Glutamatergic neuron (in vitro differentiated cells): Measurements from ENCODE around the gene SEPTIN11. TPM values are rescaled to one million over a fixed set of nuclear protein-coding genes. Genes with fewer than 3 reads are reported as not detected.

Experiments
- DNase-seq: peaks from one replicate; pipeline ENCODE4 v3.0.0; 2022
- H3K27ac Mint-ChIP-seq: one replicate; pipeline ENCODE4 v1.8.0; 2020; ENCODE audit warnings: mild to moderate bottlenecking, mixed read lengths, inconsistent platforms; ENCODE audit not compliant: unreplicated experiment
- H3K27me3 Mint-ChIP-seq: one replicate; pipeline ENCODE4 v1.8.0; 2020; ENCODE audit warnings: mild to moderate bottlenecking, moderate library complexity, mixed read lengths, inconsistent platforms; ENCODE audit not compliant: unreplicated experiment
- H3K36me3 Mint-ChIP-seq: one replicate; pipeline ENCODE4 v1.8.0; 2020; ENCODE audit warnings: mild to moderate bottlenecking, mixed read lengths, inconsistent platforms; ENCODE audit not compliant: unreplicated experiment
- H3K4me1 Mint-ChIP-seq: one replicate; pipeline ENCODE4 v1.8.0; 2020; ENCODE audit warnings: mild to moderate bottlenecking, low read depth, mixed read lengths, inconsistent platforms; ENCODE audit not compliant: unreplicated experiment
- H3K4me3 Mint-ChIP-seq: one replicate; pipeline ENCODE4 v1.8.0; 2020; ENCODE audit warnings: mild to moderate bottlenecking, mixed read lengths, inconsistent platforms; ENCODE audit not compliant: unreplicated experiment
- H3K9me3 Mint-ChIP-seq: one replicate; pipeline ENCODE4 v1.8.0; 2020; ENCODE audit warnings: mild to moderate bottlenecking, moderate library complexity, mixed read lengths, inconsistent platforms; ENCODE audit not compliant: unreplicated experiment
- total RNA-seq: library from RNA; stranded (reverse); fragmentation: NEBNext Ultra II Directional; extraction: Animal tissue kit (Norgen Biotek cat#: 25700); gene quantifications from one replicate; pipeline ENCODE4 v1.2.1, GENCODE V29; 2021; ENCODE audit not compliant: unreplicated experiment
- TF ChIP-seq, protein P1 (sequence below): fragments of 200-600 bp; sonication (generic); IDR thresholded peaks from one replicate; pipeline ENCODE4 v1.5.0; 2021; ENCODE audit not compliant: partially characterized antibody, unreplicated experiment

The SEPTIN11 gene
- total RNA-seq, 1 donor from 2014 or later, result 422 TPM

DNA sequence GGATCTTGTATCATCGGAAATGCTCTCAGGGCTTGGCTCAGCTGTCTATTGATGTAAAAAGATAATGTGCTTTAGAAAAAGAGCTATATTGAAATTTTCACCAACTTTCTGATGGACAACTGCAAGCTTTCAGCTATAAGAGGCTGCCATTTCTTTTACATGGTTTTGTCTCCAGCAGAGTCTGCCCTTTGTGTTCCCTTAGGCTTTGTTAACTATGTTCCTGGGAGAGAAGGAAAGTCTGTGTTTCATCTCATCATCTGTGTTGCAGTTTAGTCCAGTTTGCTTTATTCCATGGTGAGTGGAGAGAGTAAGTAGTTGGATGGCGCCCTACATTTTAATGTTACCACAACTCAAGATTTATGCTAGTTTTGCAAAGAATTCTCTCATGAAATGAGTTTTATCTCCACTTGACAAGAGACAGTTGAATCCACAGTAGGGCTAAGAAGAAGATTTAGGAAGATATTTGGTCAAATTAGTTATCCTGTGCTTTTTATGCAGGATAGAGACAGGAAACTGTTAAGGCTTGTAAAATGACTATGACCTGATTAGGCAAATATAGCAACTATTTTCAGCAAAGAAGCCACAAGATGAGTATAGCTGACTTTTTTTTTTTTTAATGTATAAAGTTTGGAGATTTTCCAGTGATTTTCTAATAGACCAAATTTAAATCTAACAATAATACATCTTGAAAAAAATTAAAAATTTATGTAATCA is 16.5 kb downstream of the SEPTIN11 start:
- DNase-seq, result no peak
- peak overlapping the region; percentile 28 for H3K27ac Mint-ChIP-seq

DNA sequence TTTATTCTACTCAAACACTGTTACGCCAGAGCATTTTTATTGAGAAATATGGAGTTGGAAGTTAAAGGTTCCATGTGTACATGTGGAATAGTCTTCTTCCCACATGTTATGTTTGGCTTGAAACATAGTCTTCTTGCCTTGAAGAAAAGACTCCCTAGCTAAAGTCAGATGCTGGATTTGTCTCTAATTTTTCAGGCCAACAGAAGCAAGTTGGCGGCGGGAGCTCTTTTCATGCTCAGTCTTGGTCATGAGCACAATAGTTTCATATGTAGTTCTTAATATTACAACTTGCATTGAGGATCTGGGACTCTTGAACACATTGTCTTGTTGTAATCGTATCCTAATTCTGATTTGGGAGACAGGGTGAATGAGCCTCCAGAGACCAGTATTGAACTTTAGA is 19.4 kb downstream of the SEPTIN11 start:
- Mint-ChIP-seq H3K27ac (no peak overlapping the region), H3K27me3 (peaks cover 2% of the 10 kb centered on the region), H3K4me1 (peaks cover 35% of the 10 kb centered on the region), H3K9me3 (no peaks in the 10 kb centered on the region), H3K4me3 (no peak overlapping the region), H3K36me3 (peaks cover 5% of the 10 kb centered on the region)
- TF ChIP-seq, protein P1, sequence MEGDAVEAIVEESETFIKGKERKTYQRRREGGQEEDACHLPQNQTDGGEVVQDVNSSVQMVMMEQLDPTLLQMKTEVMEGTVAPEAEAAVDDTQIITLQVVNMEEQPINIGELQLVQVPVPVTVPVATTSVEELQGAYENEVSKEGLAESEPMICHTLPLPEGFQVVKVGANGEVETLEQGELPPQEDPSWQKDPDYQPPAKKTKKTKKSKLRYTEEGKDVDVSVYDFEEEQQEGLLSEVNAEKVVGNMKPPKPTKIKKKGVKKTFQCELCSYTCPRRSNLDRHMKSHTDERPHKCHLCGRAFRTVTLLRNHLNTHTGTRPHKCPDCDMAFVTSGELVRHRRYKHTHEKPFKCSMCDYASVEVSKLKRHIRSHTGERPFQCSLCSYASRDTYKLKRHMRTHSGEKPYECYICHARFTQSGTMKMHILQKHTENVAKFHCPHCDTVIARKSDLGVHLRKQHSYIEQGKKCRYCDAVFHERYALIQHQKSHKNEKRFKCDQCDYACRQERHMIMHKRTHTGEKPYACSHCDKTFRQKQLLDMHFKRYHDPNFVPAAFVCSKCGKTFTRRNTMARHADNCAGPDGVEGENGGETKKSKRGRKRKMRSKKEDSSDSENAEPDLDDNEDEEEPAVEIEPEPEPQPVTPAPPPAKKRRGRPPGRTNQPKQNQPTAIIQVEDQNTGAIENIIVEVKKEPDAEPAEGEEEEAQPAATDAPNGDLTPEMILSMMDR, result no peak
- DNase-seq, result no peak

More for the DNA sequence above, 16.5 kb downstream of the SEPTIN11 start:
- Mint-ChIP-seq H3K27me3 (no peaks in the 10 kb centered on the region), H3K4me1 (peaks cover 41% of the 10 kb centered on the region), H3K36me3 (peaks cover 5% of the 10 kb centered on the region), H3K4me3 (no peak overlapping the region), H3K9me3 (no peaks in the 10 kb centered on the region)
- TF ChIP-seq, protein P1, result no peak

DNA sequence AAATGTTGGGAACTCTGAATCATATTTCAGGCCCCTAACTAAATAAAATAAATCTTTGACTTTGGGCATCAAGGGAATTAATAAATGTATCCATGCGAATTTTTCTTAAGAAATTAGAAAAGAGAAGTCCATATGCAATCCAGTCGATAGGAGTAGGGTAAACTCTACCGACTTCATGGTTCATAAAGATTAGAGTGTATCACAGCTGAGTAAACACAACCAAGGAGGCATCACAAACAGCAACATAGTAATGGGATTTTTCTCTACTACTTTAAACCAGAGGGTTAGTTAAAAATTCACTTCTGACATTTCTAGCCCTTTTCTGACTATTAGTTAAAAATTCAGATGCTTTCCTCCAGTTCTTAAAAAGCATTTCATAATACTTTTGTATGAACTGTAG is 19.9 kb downstream of the SEPTIN11 start:
- no peaks in the 10 kb centered on the region for H3K9me3 Mint-ChIP-seq
- H3K4me3 Mint-ChIP-seq, result no peak overlapping the region
- DNase-seq, result no peak
- peaks cover 39% of the 10 kb centered on the region for H3K4me1 Mint-ChIP-seq
- peaks cover 4% of the 10 kb centered on the region for H3K27me3 Mint-ChIP-seq
- H3K36me3 Mint-ChIP-seq, result no peaks in the 10 kb centered on the region
- no peak overlapping the region for H3K27ac Mint-ChIP-seq
- TF ChIP-seq, protein P1, result no peak

DNA sequence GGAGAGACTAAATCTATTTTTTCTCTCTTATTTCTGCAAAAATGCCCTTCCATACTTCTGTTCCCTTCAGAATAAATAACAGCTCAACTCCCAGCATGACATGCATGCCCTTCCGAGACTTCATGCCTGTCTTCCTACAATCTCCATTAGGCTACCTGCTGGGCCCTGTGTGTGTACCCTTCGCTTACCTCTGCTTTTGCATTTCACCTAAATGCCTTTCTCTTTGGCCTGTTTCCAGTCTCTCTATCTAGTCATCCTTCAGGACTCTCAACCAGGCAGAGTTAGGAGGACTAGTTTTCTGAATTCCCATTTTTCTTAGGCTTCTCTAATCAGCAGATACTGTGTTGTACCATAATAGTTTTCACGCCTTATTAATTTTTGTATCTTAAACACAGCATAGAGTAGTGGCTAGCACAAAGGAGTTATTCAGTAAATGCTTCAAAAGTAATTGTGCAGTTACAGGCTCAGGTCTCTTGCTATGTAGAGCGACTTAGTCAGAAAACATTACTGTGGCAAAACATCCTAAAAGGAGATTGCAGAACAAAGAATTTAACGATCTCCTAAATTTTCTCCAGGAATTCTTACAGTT is 20.5 kb downstream of the SEPTIN11 start:
- Mint-ChIP-seq H3K4me1 (peaks cover 41% of the 10 kb centered on the region), H3K27me3 (peaks cover 4% of the 10 kb centered on the region), H3K4me3 (no peak overlapping the region), H3K36me3 (no peaks in the 10 kb centered on the region), H3K27ac (peak overlapping the region; percentile 7), H3K9me3 (no peaks in the 10 kb centered on the region)
- TF ChIP-seq, protein P1, result no peak
- no peak for DNase-seq

DNA sequence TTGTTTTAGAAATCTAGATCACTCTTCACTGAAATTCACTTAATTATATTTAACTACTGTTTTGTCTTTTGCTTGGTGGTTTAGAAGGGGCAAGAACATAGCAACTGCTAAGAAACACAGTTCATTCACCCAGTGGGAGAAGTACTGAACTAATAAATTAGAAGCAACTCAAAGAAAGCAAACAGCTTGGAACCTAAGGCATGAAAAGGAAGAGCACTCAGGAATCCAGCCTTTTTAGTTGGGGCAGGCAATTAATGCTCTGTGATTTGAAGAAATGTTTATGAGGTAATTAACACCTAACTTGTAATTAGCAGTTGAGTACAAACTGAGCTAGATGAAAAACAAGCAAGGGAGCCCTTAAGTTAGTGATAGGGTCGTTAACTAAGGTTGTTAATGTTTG is 22.8 kb downstream of the SEPTIN11 start:
- Mint-ChIP-seq H3K4me3 (no peak overlapping the region), H3K9me3 (no peaks in the 10 kb centered on the region), H3K27me3 (peaks cover 4% of the 10 kb centered on the region), H3K4me1 (peaks cover 35% of the 10 kb centered on the region), H3K27ac (no peak overlapping the region), H3K36me3 (no peaks in the 10 kb centered on the region)
- DNase-seq, result no peak
- TF ChIP-seq, protein P1, result no peak
